Measurements from ENCODE around the gene ACCS. TPM values are rescaled to one million over a fixed set of nuclear protein-coding genes. Genes with fewer than 3 reads are reported as not detected.

The ACCS gene
- total and polyA plus RNA-seq, 2 donors (not counting 3 experiments of a cell fraction or from before 2014, with no cell fraction given), result 8.6 to 22.7 TPM

DNA sequence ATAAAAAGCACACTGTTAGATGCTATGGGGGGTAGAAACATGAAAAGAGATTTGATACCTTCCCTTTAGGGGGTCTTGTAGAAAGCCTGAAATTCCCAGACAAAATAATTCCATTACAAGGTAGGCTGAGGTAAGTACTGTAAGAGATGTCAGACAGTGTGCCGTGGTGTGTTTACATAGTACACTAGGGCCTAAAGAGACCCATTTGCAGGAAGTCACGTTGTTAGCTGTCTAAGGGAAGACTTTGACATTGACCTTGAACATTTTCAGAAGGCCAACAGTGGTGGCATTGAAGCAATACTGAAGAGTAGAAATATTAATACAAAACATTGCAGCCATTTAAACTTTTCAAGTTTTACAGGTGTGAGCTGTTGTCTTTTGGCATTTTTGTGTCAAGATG lies 60.2 kb downstream of the ACCS start:
- H3K9me1 ChIP-seq (replicated peaks; ENCODE audit: control insufficient read depth, extremely low read depth, insufficient read depth, low read length), result no peaks in the 10 kb centered on the region
- TF ChIP-seq POLR2A (IDR thresholded peaks at IDR 0.05; ENCODE audit: low read depth, low read length) (no peak), EZH2 (IDR thresholded peaks at IDR 0.05; ENCODE audit: borderline replicate concordance, low read depth, low read length, severe bottlenecking) (no peak), GATA2 (IDR thresholded peaks at IDR 0.05; ENCODE audit: insufficient read depth, insufficient read length, low read depth, low read length) (no peak), MYC (IDR thresholded peaks at IDR 0.05; ENCODE audit: low read depth, low read length) (no peak), JUN (IDR thresholded peaks at IDR 0.05; ENCODE audit: borderline replicate concordance, insufficient read depth, insufficient read length, low read depth) (no peak), POLR2AphosphoS5 (IDR thresholded peaks at IDR 0.05; ENCODE audit: insufficient read depth, low read depth, low read length) (no peak), FOS (IDR thresholded peaks at IDR 0.05; ENCODE audit: borderline replicate concordance, insufficient read depth, low read length) (no peak)
- TF ChIP-seq, protein P1, sequence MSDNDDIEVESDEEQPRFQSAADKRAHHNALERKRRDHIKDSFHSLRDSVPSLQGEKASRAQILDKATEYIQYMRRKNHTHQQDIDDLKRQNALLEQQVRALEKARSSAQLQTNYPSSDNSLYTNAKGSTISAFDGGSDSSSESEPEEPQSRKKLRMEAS (IDR thresholded peaks at IDR 0.05; ENCODE audit: insufficient read depth, insufficient read length), result no peak
- TF ChIP-seq, protein P2, sequence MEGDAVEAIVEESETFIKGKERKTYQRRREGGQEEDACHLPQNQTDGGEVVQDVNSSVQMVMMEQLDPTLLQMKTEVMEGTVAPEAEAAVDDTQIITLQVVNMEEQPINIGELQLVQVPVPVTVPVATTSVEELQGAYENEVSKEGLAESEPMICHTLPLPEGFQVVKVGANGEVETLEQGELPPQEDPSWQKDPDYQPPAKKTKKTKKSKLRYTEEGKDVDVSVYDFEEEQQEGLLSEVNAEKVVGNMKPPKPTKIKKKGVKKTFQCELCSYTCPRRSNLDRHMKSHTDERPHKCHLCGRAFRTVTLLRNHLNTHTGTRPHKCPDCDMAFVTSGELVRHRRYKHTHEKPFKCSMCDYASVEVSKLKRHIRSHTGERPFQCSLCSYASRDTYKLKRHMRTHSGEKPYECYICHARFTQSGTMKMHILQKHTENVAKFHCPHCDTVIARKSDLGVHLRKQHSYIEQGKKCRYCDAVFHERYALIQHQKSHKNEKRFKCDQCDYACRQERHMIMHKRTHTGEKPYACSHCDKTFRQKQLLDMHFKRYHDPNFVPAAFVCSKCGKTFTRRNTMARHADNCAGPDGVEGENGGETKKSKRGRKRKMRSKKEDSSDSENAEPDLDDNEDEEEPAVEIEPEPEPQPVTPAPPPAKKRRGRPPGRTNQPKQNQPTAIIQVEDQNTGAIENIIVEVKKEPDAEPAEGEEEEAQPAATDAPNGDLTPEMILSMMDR (IDR thresholded peaks at IDR 0.05; ENCODE audit: extremely low read depth in 1 of 2, insufficient read depth in 1 of 2, low read depth in 1 of 2, low read length in 2 of 2), result no peak
- POLR2A ChIA-PET, result no interaction called here
- H3K4me2 ChIP-seq (ENCODE audit: insufficient read depth, low read length), result no peak overlapping the region
- DNase-seq (ENCODE audit: low read depth, low spot score), result no peak
- no peaks in the 10 kb centered on the region for H3K79me2 ChIP-seq (ENCODE audit: control insufficient read depth, insufficient read depth, low read length)
- no peak overlapping the region for H3K27ac ChIP-seq (ENCODE audit: insufficient read depth, low read depth, low read length)
- no TSS peak for BruUV-seq (replicated peaks)
- peaks cover 5% of the 10 kb centered on the region for H3K4me1 ChIP-seq (ENCODE audit: control insufficient read depth, extremely low read depth, insufficient read depth, low read length)
- H4K20me1 ChIP-seq (replicated peaks; ENCODE audit: control insufficient read depth, extremely low read depth, insufficient read depth, low read length), result no peaks in the 10 kb centered on the region
- H3K9me3 ChIP-seq (replicated peaks; ENCODE audit: control insufficient read depth, insufficient read depth, low read length), result no peaks in the 10 kb centered on the region
- FAIRE-seq, result no peak
- no peak overlapping the region for H3K4me3 ChIP-seq (replicated peaks in 1 of 3; ENCODE audit: insufficient read depth in 1 of 3, low read depth in 1 of 3, low read length in 3 of 3)
- H3K9ac ChIP-seq (replicated peaks; ENCODE audit: extremely low read depth, insufficient read depth, low read length), result no peak overlapping the region
- H3K36me3 ChIP-seq (ENCODE audit: control insufficient read depth in 2 of 2, extremely low read depth in 1 of 2, insufficient read depth in 2 of 2, low read length in 2 of 2), result peaks cover 0 to 6% of the 10 kb centered on the region in 2 experiments
- intact Hi-C loops (cut with micrococcal nuclease) (no loop called here), dilution Hi-C loops (cut with MboI; ENCODE audit: extremely low pct_ligation_motif_present, low sequenced_read_pairs) (no loop called here)
- H3K27me3 ChIP-seq (ENCODE audit: control insufficient read depth in 2 of 2, insufficient read depth in 2 of 2, low read length in 2 of 2), result no peaks in the 10 kb centered on the region
- no peak overlapping the region for H2AFZ ChIP-seq (ENCODE audit: low read depth, low read length)
- CTCF ChIA-PET, result interaction anchor here (0.7 to 2.2 kb wide), 3 partner anchors 12 to 31 kb away, joined by 5 to 11 read pairs (median 5); partner anchors contain the start of gene EXT2
